ENCODE data around the gene LDHD.

LDHD gene

GRCh38 chr16:75099075-75099667, 17.4 kb downstream of the LDHD start:
- H3K9ac ChIP-seq = no peak overlapping the region
- no peaks in the 10 kb centered on the region for H3K27me3 ChIP-seq (ENCODE audit: insufficient read depth, low read depth)
- H3K4me1 ChIP-seq (ENCODE audit: low read depth, poor library complexity, severe bottlenecking) = no peaks in the 10 kb centered on the region
- no peak overlapping the region for H3K4me2 ChIP-seq
- no peaks in the 10 kb centered on the region for H3K79me2 ChIP-seq (ENCODE audit: insufficient read depth, low read depth)
- no peaks in the 10 kb centered on the region for H3K36me3 ChIP-seq (ENCODE audit: insufficient read depth)
- H3K27ac ChIP-seq = no peak overlapping the region
- H2AFZ ChIP-seq (ENCODE audit: low read depth) = no peak overlapping the region
- no peak overlapping the region for H3K4me3 ChIP-seq (IDR thresholded peaks at IDR 0.05; ENCODE audit: insufficient read depth, low read depth, low read length)
- TF ChIP-seq CTCF (conservative IDR thresholded peaks at IDR 0.05; ENCODE audit: low read depth, low read length) = no peak
- no peaks in the 10 kb centered on the region for H4K20me1 ChIP-seq (ENCODE audit: insufficient read depth)

- H2AFZ ChIP-seq (ENCODE audit: low read depth) = no peak overlapping the region
- no peaks in the 10 kb centered on the region for H3K36me3 ChIP-seq (ENCODE audit: insufficient read depth)
- H3K79me2 ChIP-seq (ENCODE audit: insufficient read depth, low read depth) = no peaks in the 10 kb centered on the region
- no peak overlapping the region for H3K27ac ChIP-seq
- H3K4me3 ChIP-seq (IDR thresholded peaks at IDR 0.05; ENCODE audit: insufficient read depth, low read depth, low read length) = no peak overlapping the region
- no peaks in the 10 kb centered on the region for H3K4me1 ChIP-seq (ENCODE audit: low read depth, poor library complexity, severe bottlenecking)
- no peaks in the 10 kb centered on the region for H3K27me3 ChIP-seq (ENCODE audit: insufficient read depth, low read depth)
- no peak for TF ChIP-seq CTCF (conservative IDR thresholded peaks at IDR 0.05; ENCODE audit: low read depth, low read length)
- no peak overlapping the region for H3K9ac ChIP-seq
- H4K20me1 ChIP-seq (ENCODE audit: insufficient read depth) = no peaks in the 10 kb centered on the region
- no peak overlapping the region for H3K4me2 ChIP-seq
These were observed 18.4 kb downstream of the LDHD start for GRCh38 chr16:75097941-75098901.

GRCh38 chr16:75097191-75097761, 19.3 kb downstream of the LDHD start:
- H3K27ac ChIP-seq = no peak overlapping the region
- TF ChIP-seq CTCF (conservative IDR thresholded peaks at IDR 0.05; ENCODE audit: low read depth, low read length) = no peak

GRCh38 chr16:75096656-75097055, 19.9 kb downstream of the LDHD start:
- Histone ChIP-seq H3K27me3 (ENCODE audit: insufficient read depth, low read depth) (no peaks in the 10 kb centered on the region), H2AFZ (ENCODE audit: low read depth) (no peak overlapping the region), H3K27ac (no peak overlapping the region), H3K79me2 (ENCODE audit: insufficient read depth, low read depth) (no peaks in the 10 kb centered on the region), H3K4me2 (no peak overlapping the region), H3K9ac (no peak overlapping the region), H3K36me3 (ENCODE audit: insufficient read depth) (no peaks in the 10 kb centered on the region), H3K4me3 (IDR thresholded peaks at IDR 0.05; ENCODE audit: insufficient read depth, low read depth, low read length) (no peak overlapping the region), H3K4me1 (ENCODE audit: low read depth, poor library complexity, severe bottlenecking) (no peaks in the 10 kb centered on the region), H4K20me1 (ENCODE audit: insufficient read depth) (no peaks in the 10 kb centered on the region)
- TF ChIP-seq CTCF (conservative IDR thresholded peaks at IDR 0.05; ENCODE audit: low read depth, low read length) = 0 out of 2 replicates have a peak, but pooled peaks have one; percentile 21

More at GRCh38 chr16:75097191-75097761, 19.3 kb downstream of the LDHD start:
- no peaks in the 10 kb centered on the region for H3K27me3 ChIP-seq (ENCODE audit: insufficient read depth, low read depth)
- H3K4me3 ChIP-seq (IDR thresholded peaks at IDR 0.05; ENCODE audit: insufficient read depth, low read depth, low read length) = no peak overlapping the region
- no peaks in the 10 kb centered on the region for H3K36me3 ChIP-seq (ENCODE audit: insufficient read depth)
- no peak overlapping the region for H3K9ac ChIP-seq
- H2AFZ ChIP-seq (ENCODE audit: low read depth) = no peak overlapping the region
- no peak overlapping the region for H3K4me2 ChIP-seq
- H4K20me1 ChIP-seq (ENCODE audit: insufficient read depth) = no peaks in the 10 kb centered on the region
- H3K79me2 ChIP-seq (ENCODE audit: insufficient read depth, low read depth) = no peaks in the 10 kb centered on the region
- H3K4me1 ChIP-seq (ENCODE audit: low read depth, poor library complexity, severe bottlenecking) = no peaks in the 10 kb centered on the region
